Measurements from ENCODE around the gene TSPAN18. TPM values are rescaled to one million over a fixed set of nuclear protein-coding genes. Genes with fewer than 3 reads are reported as not detected.

TSPAN18 gene
- total RNA-seq, 1 experiment from 2014 or later = 1.8 TPM

- no peak overlapping the region for H3K9ac ChIP-seq (ENCODE audit: low read length)
- peaks cover 17% of the 10 kb centered on the region for H3K4me1 ChIP-seq (ENCODE audit: low read length)
- H3K9me2 ChIP-seq (replicated peaks; ENCODE audit: insufficient read depth, low read length) = no peaks in the 10 kb centered on the region
- 0 out of 2 replicates have a peak, but pooled peaks cover 3% of the 10 kb centered on the region for H4K20me1 ChIP-seq (ENCODE audit: insufficient read depth, low read depth, low read length)
- H3K27me3 ChIP-seq (ENCODE audit: low read length) = no peaks in the 10 kb centered on the region
- no peak overlapping the region for H2AFZ ChIP-seq (ENCODE audit: low read length)
- H3K27ac ChIP-seq (ENCODE audit: low read length) = no peak overlapping the region
- DNase-seq = no peak
- no peaks in the 10 kb centered on the region for H3K9me3 ChIP-seq (ENCODE audit: low read length)
- no peak overlapping the region for H3K4me2 ChIP-seq (ENCODE audit: low read depth, low read length, poor library complexity, severe bottlenecking)
- H3K4me3 ChIP-seq (ENCODE audit: low read length) = no peak overlapping the region
- H3K79me2 ChIP-seq (ENCODE audit: low read length) = no peaks in the 10 kb centered on the region
- H3K36me3 ChIP-seq (ENCODE audit: insufficient read depth, low read length) = no peaks in the 10 kb centered on the region
Measured at GRCh38 chr11:44729063-44729462, 2.3 kb downstream of the TSPAN18 start.

GRCh38 chr11:44729713-44730112, 3.0 kb downstream of the TSPAN18 start:
- Histone ChIP-seq H3K9ac (ENCODE audit: low read length) (no peak overlapping the region), H3K9me3 (ENCODE audit: low read length) (no peaks in the 10 kb centered on the region), H3K4me1 (ENCODE audit: low read length) (peaks cover 17% of the 10 kb centered on the region)

GRCh38 chr11:44730775-44731174, 4.0 kb downstream of the TSPAN18 start:
- Histone ChIP-seq H3K4me3 (ENCODE audit: low read length) (no peak overlapping the region), H3K27me3 (ENCODE audit: low read length) (no peaks in the 10 kb centered on the region), H3K4me2 (ENCODE audit: low read depth, low read length, poor library complexity, severe bottlenecking) (no peak overlapping the region), H3K9me2 (replicated peaks; ENCODE audit: insufficient read depth, low read length) (no peaks in the 10 kb centered on the region), H3K79me2 (ENCODE audit: low read length) (no peaks in the 10 kb centered on the region), H3K27ac (ENCODE audit: low read length) (no peak overlapping the region), H3K4me1 (ENCODE audit: low read length) (peaks cover 17% of the 10 kb centered on the region), H3K9ac (ENCODE audit: low read length) (no peak overlapping the region), H2AFZ (ENCODE audit: low read length) (no peak overlapping the region), H3K9me3 (ENCODE audit: low read length) (no peaks in the 10 kb centered on the region), H3K36me3 (ENCODE audit: insufficient read depth, low read length) (no peaks in the 10 kb centered on the region), H4K20me1 (ENCODE audit: insufficient read depth, low read depth, low read length) (0 out of 2 replicates have a peak, but pooled peaks cover 3% of the 10 kb centered on the region)
- DNase-seq = no peak

More at GRCh38 chr11:44729713-44730112, 3.0 kb downstream of the TSPAN18 start:
- Histone ChIP-seq H3K36me3 (ENCODE audit: insufficient read depth, low read length) (no peaks in the 10 kb centered on the region), H3K27me3 (ENCODE audit: low read length) (no peaks in the 10 kb centered on the region), H3K4me3 (ENCODE audit: low read length) (no peak overlapping the region), H3K9me2 (replicated peaks; ENCODE audit: insufficient read depth, low read length) (no peaks in the 10 kb centered on the region), H4K20me1 (ENCODE audit: insufficient read depth, low read depth, low read length) (0 out of 2 replicates have a peak, but pooled peaks cover 3% of the 10 kb centered on the region), H3K4me2 (ENCODE audit: low read depth, low read length, poor library complexity, severe bottlenecking) (no peak overlapping the region), H3K27ac (ENCODE audit: low read length) (no peak overlapping the region), H2AFZ (ENCODE audit: low read length) (no peak overlapping the region), H3K79me2 (ENCODE audit: low read length) (no peaks in the 10 kb centered on the region)
- no peak for DNase-seq

GRCh38 chr11:44731685-44732430, 5.1 kb downstream of the TSPAN18 start:
- no peak overlapping the region for H2AFZ ChIP-seq (ENCODE audit: low read length)
- no peaks in the 10 kb centered on the region for H3K79me2 ChIP-seq (ENCODE audit: low read length)
- no peaks in the 10 kb centered on the region for H3K27me3 ChIP-seq (ENCODE audit: low read length)
- H3K9ac ChIP-seq (ENCODE audit: low read length) = no peak overlapping the region
- peaks cover 10% of the 10 kb centered on the region for H3K4me1 ChIP-seq (ENCODE audit: low read length)
- 0 out of 2 replicates have a peak, but pooled peaks cover 3% of the 10 kb centered on the region for H4K20me1 ChIP-seq (ENCODE audit: insufficient read depth, low read depth, low read length)
- no peaks in the 10 kb centered on the region for H3K9me3 ChIP-seq (ENCODE audit: low read length)
- no peak overlapping the region for H3K4me3 ChIP-seq (ENCODE audit: low read length)
- H3K4me2 ChIP-seq (ENCODE audit: low read depth, low read length, poor library complexity, severe bottlenecking) = no peak overlapping the region
- no peaks in the 10 kb centered on the region for H3K36me3 ChIP-seq (ENCODE audit: insufficient read depth, low read length)
- no peak for DNase-seq
- H3K9me2 ChIP-seq (replicated peaks; ENCODE audit: insufficient read depth, low read length) = no peaks in the 10 kb centered on the region
- no peak overlapping the region for H3K27ac ChIP-seq (ENCODE audit: low read length)

- Histone ChIP-seq H3K27me3 (ENCODE audit: low read length) (no peaks in the 10 kb centered on the region), H3K27ac (ENCODE audit: low read length) (no peak overlapping the region), H4K20me1 (ENCODE audit: insufficient read depth, low read depth, low read length) (0 out of 2 replicates have a peak, but pooled peaks cover 3% of the 10 kb centered on the region), H3K36me3 (ENCODE audit: insufficient read depth, low read length) (no peaks in the 10 kb centered on the region), H3K4me1 (ENCODE audit: low read length) (peaks cover 5% of the 10 kb centered on the region), H3K9ac (ENCODE audit: low read length) (no peak overlapping the region), H2AFZ (ENCODE audit: low read length) (no peak overlapping the region), H3K4me2 (ENCODE audit: low read depth, low read length, poor library complexity, severe bottlenecking) (no peak overlapping the region), H3K79me2 (ENCODE audit: low read length) (no peaks in the 10 kb centered on the region), H3K9me2 (replicated peaks; ENCODE audit: insufficient read depth, low read length) (no peaks in the 10 kb centered on the region), H3K9me3 (ENCODE audit: low read length) (no peaks in the 10 kb centered on the region), H3K4me3 (ENCODE audit: low read length) (no peak overlapping the region)
- no peak for DNase-seq
Measured at GRCh38 chr11:44732564-44732963, 5.8 kb downstream of the TSPAN18 start.

- Histone ChIP-seq H4K20me1 (ENCODE audit: insufficient read depth, low read depth, low read length) (0 out of 2 replicates have a peak, but pooled peaks cover 3% of the 10 kb centered on the region), H3K27ac (ENCODE audit: low read length) (no peak overlapping the region), H3K4me3 (ENCODE audit: low read length) (no peak overlapping the region), H2AFZ (ENCODE audit: low read length) (no peak overlapping the region), H3K9ac (ENCODE audit: low read length) (no peak overlapping the region), H3K9me2 (replicated peaks; ENCODE audit: insufficient read depth, low read length) (no peaks in the 10 kb centered on the region), H3K79me2 (ENCODE audit: low read length) (no peaks in the 10 kb centered on the region), H3K36me3 (ENCODE audit: insufficient read depth, low read length) (no peaks in the 10 kb centered on the region), H3K27me3 (ENCODE audit: low read length) (no peaks in the 10 kb centered on the region), H3K4me1 (ENCODE audit: low read length) (no peaks in the 10 kb centered on the region), H3K4me2 (ENCODE audit: low read depth, low read length, poor library complexity, severe bottlenecking) (no peak overlapping the region), H3K9me3 (ENCODE audit: low read length) (no peaks in the 10 kb centered on the region)
- DNase-seq = no peak
Measured at GRCh38 chr11:44733877-44734276, 7.1 kb downstream of the TSPAN18 start.

GRCh38 chr11:44734843-44735381, 8.2 kb downstream of the TSPAN18 start:
- DNase-seq = no peak

GRCh38 chr11:44736791-44737190, 10.0 kb downstream of the TSPAN18 start:
- H3K36me3 ChIP-seq (ENCODE audit: insufficient read depth, low read length) = no peaks in the 10 kb centered on the region
- no peak overlapping the region for H3K4me3 ChIP-seq (ENCODE audit: low read length)
- no peak for DNase-seq
- H3K27ac ChIP-seq (ENCODE audit: low read length) = no peak overlapping the region
- no peak overlapping the region for H3K9ac ChIP-seq (ENCODE audit: low read length)
- H3K4me2 ChIP-seq (ENCODE audit: low read depth, low read length, poor library complexity, severe bottlenecking) = no peak overlapping the region
- no peaks in the 10 kb centered on the region for H3K4me1 ChIP-seq (ENCODE audit: low read length)
- no peaks in the 10 kb centered on the region for H3K9me2 ChIP-seq (replicated peaks; ENCODE audit: insufficient read depth, low read length)
- H3K79me2 ChIP-seq (ENCODE audit: low read length) = no peaks in the 10 kb centered on the region
- H4K20me1 ChIP-seq (ENCODE audit: insufficient read depth, low read depth, low read length) = no peaks in the 10 kb centered on the region
- H3K9me3 ChIP-seq (ENCODE audit: low read length) = no peaks in the 10 kb centered on the region
- H3K27me3 ChIP-seq (ENCODE audit: low read length) = no peaks in the 10 kb centered on the region
- H2AFZ ChIP-seq (ENCODE audit: low read length) = no peak overlapping the region

More at GRCh38 chr11:44734843-44735381, 8.2 kb downstream of the TSPAN18 start:
- no peaks in the 10 kb centered on the region for H3K36me3 ChIP-seq (ENCODE audit: insufficient read depth, low read length)
- H3K79me2 ChIP-seq (ENCODE audit: low read length) = no peaks in the 10 kb centered on the region
- no peaks in the 10 kb centered on the region for H3K4me1 ChIP-seq (ENCODE audit: low read length)
- H3K9ac ChIP-seq (ENCODE audit: low read length) = no peak overlapping the region
- H2AFZ ChIP-seq (ENCODE audit: low read length) = no peak overlapping the region
- no peaks in the 10 kb centered on the region for H3K27me3 ChIP-seq (ENCODE audit: low read length)
- no peak overlapping the region for H3K4me3 ChIP-seq (ENCODE audit: low read length)
- no peaks in the 10 kb centered on the region for H3K9me3 ChIP-seq (ENCODE audit: low read length)
- no peak overlapping the region for H3K4me2 ChIP-seq (ENCODE audit: low read depth, low read length, poor library complexity, severe bottlenecking)
- no peaks in the 10 kb centered on the region for H3K9me2 ChIP-seq (replicated peaks; ENCODE audit: insufficient read depth, low read length)
- no peak overlapping the region for H3K27ac ChIP-seq (ENCODE audit: low read length)
- H4K20me1 ChIP-seq (ENCODE audit: insufficient read depth, low read depth, low read length) = 0 out of 2 replicates have a peak, but pooled peaks cover 3% of the 10 kb centered on the region

All from Karpas-422 (cell line).